Trophoblast cell (in vitro differentiated cells and primary cell): ENCODE measurements around the gene ADPGK.

ENCODE experiments used
- DNase-seq, 2 donors: peaks; one replicate each; pipeline ENCODE4 v3.0.0-alpha.2; 2016
- H2AFZ ChIP-seq: 2 replicates; pipeline ENCODE4 v1.6.1; 2013; ENCODE audit warnings: low read length, moderate library complexity, mild to moderate bottlenecking; ENCODE audit not compliant: insufficient read depth, poor library complexity
- H2AK5ac ChIP-seq: 2 replicates; pipeline ENCODE4 v1.6.1; 2013; ENCODE audit warnings: mild to moderate bottlenecking, low read length
- H2BK120ac ChIP-seq: 2 replicates; pipeline ENCODE4 v1.6.1; 2013; ENCODE audit warnings: low read length, mild to moderate bottlenecking, moderate library complexity; ENCODE audit not compliant: insufficient read depth, poor library complexity
- H2BK12ac ChIP-seq: 2 replicates; pipeline ENCODE4 v1.6.1; 2013; ENCODE audit warnings: mild to moderate bottlenecking, low read length, moderate library complexity
- H2BK5ac ChIP-seq: 2 replicates; pipeline ENCODE4 v1.6.1; 2013; ENCODE audit warnings: low read length, low read depth, moderate library complexity, mild to moderate bottlenecking; ENCODE audit not compliant: poor library complexity
- H3K14ac ChIP-seq: 2 replicates; pipeline ENCODE4 v1.6.1; 2013; ENCODE audit warnings: mild to moderate bottlenecking, low read length
- H3K18ac ChIP-seq: 2 replicates; pipeline ENCODE4 v1.6.1; 2013; ENCODE audit warnings: mild to moderate bottlenecking, low read length
- H3K23ac ChIP-seq: 2 replicates; pipeline ENCODE4 v1.6.1; 2013; ENCODE audit warnings: low read length
- H3K27ac ChIP-seq: 2 replicates; pipeline ENCODE4 v1.5.1; 2013; ENCODE audit warnings: low read depth, mild to moderate bottlenecking, inconsistent platforms, low read length, moderate library complexity
- H3K27me3 ChIP-seq: 2 replicates; pipeline ENCODE4 v1.6.1; 2013; ENCODE audit warnings: inconsistent platforms, mild to moderate bottlenecking, low read length, moderate library complexity; ENCODE audit not compliant: insufficient read depth
- H3K36me3 ChIP-seq, 2 experiments: 1 replicate in 1 of 2; 2 replicates in 1 of 2; pipeline ENCODE4 v1.6.1; 2013; ENCODE audit warnings: low read length in 2 of 2, mild to moderate bottlenecking in 2 of 2, moderate library complexity in 1 of 2; ENCODE audit not compliant: insufficient read depth in 2 of 2, control insufficient read depth in 1 of 2
- H3K4ac ChIP-seq: 2 replicates; pipeline ENCODE4 v1.6.1; 2013; ENCODE audit warnings: low read depth, mild to moderate bottlenecking, low read length, moderate library complexity
- H3K4me1 ChIP-seq, 2 experiments: 1 replicate in 1 of 2; 2 replicates in 1 of 2; pipeline ENCODE4 v1.6.1; 2013; ENCODE audit warnings: low read length in 2 of 2, mild to moderate bottlenecking in 2 of 2, moderate library complexity in 1 of 2; ENCODE audit not compliant: insufficient read depth in 2 of 2, control insufficient read depth in 1 of 2
- H3K4me2 ChIP-seq: 2 replicates; pipeline ENCODE4 v1.6.1; 2013; ENCODE audit warnings: inconsistent platforms, mild to moderate bottlenecking, low read length, moderate library complexity
- H3K4me3 ChIP-seq: 2 replicates; pipeline ENCODE4 v1.5.1; 2013; ENCODE audit warnings: mild to moderate bottlenecking, low read depth, low read length, inconsistent platforms
- H3K79me1 ChIP-seq: one replicate; pipeline ENCODE4 v1.6.1; 2013; ENCODE audit warnings: low read length
- H3K79me2 ChIP-seq: 2 replicates; pipeline ENCODE4 v1.6.1; 2013; ENCODE audit warnings: low read length, mild to moderate bottlenecking; ENCODE audit not compliant: control insufficient read depth, insufficient read depth, poor library complexity
- H3K9ac ChIP-seq: 2 replicates; pipeline ENCODE4 v1.6.1; 2013; ENCODE audit warnings: mild to moderate bottlenecking, low read length
- H3K9me3 ChIP-seq: 2 replicates; pipeline ENCODE4 v1.6.1; 2013; ENCODE audit warnings: low read depth, mild to moderate bottlenecking, control low read depth, inconsistent platforms, low read length; ENCODE audit not compliant: insufficient read depth
- H4K12ac ChIP-seq: 2 replicates; pipeline ENCODE4 v1.6.1; 2013; ENCODE audit warnings: low read depth, mild to moderate bottlenecking, low read length, moderate library complexity
- H4K8ac ChIP-seq: 2 replicates; pipeline ENCODE4 v1.6.1; 2013; ENCODE audit warnings: low read depth, mild to moderate bottlenecking, low read length, moderate library complexity
- H4K91ac ChIP-seq: one replicate; pipeline ENCODE4 v1.6.1; 2013; ENCODE audit warnings: low read depth, mild to moderate bottlenecking, low read length, moderate library complexity
- WGBS: extraction: QIAGEN DNeasy Blood & Tissue Kit; methylation state at CpG from one replicate; pipeline ENCODE4 v1.1.7; 2013; ENCODE audit warnings: missing lambda C conversion rate; ENCODE audit not compliant: insufficient read length, insufficient coverage; ENCODE audit errors: extremely low coverage; 5-methylcytosine and 5-hydroxymethylcytosine counted together

ADPGK gene

DNA sequence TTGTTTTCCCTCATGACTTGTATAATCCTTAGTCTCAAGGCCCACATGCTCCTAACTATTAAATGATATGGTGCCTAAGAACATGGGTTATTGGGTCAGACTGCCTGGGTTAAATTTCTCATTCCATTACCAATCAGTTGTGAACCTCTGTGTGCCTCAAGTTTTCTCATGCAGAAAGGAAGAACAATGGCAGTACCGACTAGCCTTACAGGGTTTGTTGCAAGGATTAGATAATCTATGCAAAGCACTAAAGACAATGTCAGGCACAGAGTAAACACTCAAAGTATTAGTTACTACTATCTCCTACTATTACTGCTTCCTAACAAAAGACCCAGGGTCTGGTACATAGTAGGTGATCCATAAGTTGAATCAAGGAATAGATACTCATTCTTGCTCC is 12.2 kb downstream of the ADPGK start:
- Histone ChIP-seq H2BK5ac (no peak overlapping the region), H3K4me2 (no peak overlapping the region), H3K4me3 (no peak overlapping the region), H2AK5ac (no peak overlapping the region), H3K14ac (no peak overlapping the region), H3K9me3 (peaks cover 2% of the 10 kb centered on the region), H2BK12ac (no peak overlapping the region), H3K18ac (no peak overlapping the region), H2AFZ (no peak overlapping the region), H4K91ac (no peak overlapping the region), H2BK120ac (no peak overlapping the region), H4K12ac (no peak overlapping the region), H3K79me1 (no peaks in the 10 kb centered on the region), H3K36me3 (peaks cover 11 to 22% of the 10 kb centered on the region in 2 experiments), H3K4me1 (no peaks in the 10 kb centered on the region), H3K27me3 (no peaks in the 10 kb centered on the region), H4K8ac (no peak overlapping the region), H3K9ac (no peak overlapping the region), H3K23ac (no peak overlapping the region), H3K79me2 (no peaks in the 10 kb centered on the region), H3K27ac (no peak overlapping the region), H3K4ac (no peak overlapping the region)
- DNase-seq, result no peak
- WGBS, result no CpG with 5 or more reads among the region's 1 CpG

- H4K12ac ChIP-seq, result no peak overlapping the region
- no peaks in the 10 kb centered on the region for H3K27me3 ChIP-seq
- H3K4me2 ChIP-seq, result no peak overlapping the region
- no peak overlapping the region for H2BK120ac ChIP-seq
- no peaks in the 10 kb centered on the region for H3K4me1 ChIP-seq
- no peak overlapping the region for H3K27ac ChIP-seq
- no peak overlapping the region for H2AK5ac ChIP-seq
- H3K9me3 ChIP-seq, result peaks cover 2% of the 10 kb centered on the region
- H2AFZ ChIP-seq, result no peak overlapping the region
- no CpG with 5 or more reads among the region's 6 CpGs for WGBS
- peaks cover 13 to 25% of the 10 kb centered on the region in 2 experiments for H3K36me3 ChIP-seq
- no peak overlapping the region for H3K18ac ChIP-seq
- no peak overlapping the region for H3K14ac ChIP-seq
- no peaks in the 10 kb centered on the region for H3K79me1 ChIP-seq
- no peak overlapping the region for H3K9ac ChIP-seq
- H3K4ac ChIP-seq, result no peak overlapping the region
- DNase-seq, result no peak
- H3K79me2 ChIP-seq, result no peaks in the 10 kb centered on the region
- H3K23ac ChIP-seq, result no peak overlapping the region
- H4K91ac ChIP-seq, result no peak overlapping the region
- H2BK12ac ChIP-seq, result no peak overlapping the region
- H4K8ac ChIP-seq, result no peak overlapping the region
- no peak overlapping the region for H3K4me3 ChIP-seq
- no peak overlapping the region for H2BK5ac ChIP-seq
These were observed 12.8 kb downstream of the ADPGK start for GRCh38 chr15:72770673-72771328.

DNA sequence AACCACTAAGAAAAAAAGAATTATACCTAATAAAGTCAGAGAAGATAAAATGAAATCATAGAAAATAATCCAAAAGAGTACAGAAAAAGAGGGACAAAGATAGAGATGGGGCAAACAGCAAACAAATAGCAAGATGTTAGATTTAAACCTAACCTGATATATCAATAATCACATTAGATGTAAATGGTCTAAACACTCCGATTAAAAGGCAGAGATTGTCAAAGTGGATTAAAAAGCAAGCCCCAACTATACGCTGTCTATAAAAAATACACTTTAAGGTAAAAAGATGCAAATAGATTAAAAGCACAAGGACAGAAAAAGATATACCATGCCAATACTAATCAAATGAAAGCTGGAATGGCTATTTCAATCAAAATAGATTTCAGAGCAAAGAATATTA is 16.8 kb downstream of the ADPGK start:
- no peak overlapping the region for H3K4ac ChIP-seq
- no peak for DNase-seq
- H4K12ac ChIP-seq, result no peak overlapping the region

DNA sequence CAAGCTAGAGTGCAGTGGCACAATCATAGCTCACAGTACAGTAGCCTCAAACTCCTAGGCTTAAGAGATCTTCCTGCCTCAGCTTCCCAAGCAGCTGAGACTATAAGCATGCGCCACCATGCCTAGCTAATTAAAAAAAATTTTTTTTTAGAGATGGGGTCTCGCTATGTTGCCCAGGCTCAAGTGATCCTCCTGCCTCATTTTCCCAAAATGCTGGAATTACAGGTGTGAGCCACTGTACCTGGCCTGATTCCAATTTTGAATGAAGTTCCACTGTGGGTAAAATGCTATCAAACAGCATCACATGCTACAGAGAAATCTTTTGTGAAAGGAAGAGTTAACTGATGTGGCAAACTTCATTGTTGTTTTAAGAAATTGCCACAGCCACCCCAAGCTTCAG is 17.5 kb downstream of the ADPGK start:
- H3K9me3 ChIP-seq, result peaks cover 2% of the 10 kb centered on the region
- no CpG with 5 or more reads among the region's 2 CpGs for WGBS
- no peak overlapping the region for H3K9ac ChIP-seq

More for the DNA sequence above, 16.8 kb downstream of the ADPGK start:
- H4K8ac ChIP-seq, result no peak overlapping the region
- no peak overlapping the region for H3K27ac ChIP-seq
- H3K23ac ChIP-seq, result no peak overlapping the region
- no peak overlapping the region for H4K91ac ChIP-seq
- H3K79me1 ChIP-seq, result no peaks in the 10 kb centered on the region
- H3K9me3 ChIP-seq, result peaks cover 2% of the 10 kb centered on the region
- no peak overlapping the region for H2BK12ac ChIP-seq
- no peak overlapping the region for H3K14ac ChIP-seq
- H3K4me1 ChIP-seq, result no peaks in the 10 kb centered on the region
- no peak overlapping the region for H3K9ac ChIP-seq
- peaks cover 6 to 14% of the 10 kb centered on the region in 2 experiments for H3K36me3 ChIP-seq
- no peak overlapping the region for H3K4me3 ChIP-seq
- no peak overlapping the region for H2AK5ac ChIP-seq
- H3K27me3 ChIP-seq, result no peaks in the 10 kb centered on the region
- no peak overlapping the region for H2BK120ac ChIP-seq
- H2AFZ ChIP-seq, result no peak overlapping the region
- H2BK5ac ChIP-seq, result no peak overlapping the region
- no peak overlapping the region for H3K18ac ChIP-seq
- no CpG with 5 or more reads among the region's 2 CpGs for WGBS
- H3K79me2 ChIP-seq, result no peaks in the 10 kb centered on the region
- H3K4me2 ChIP-seq, result no peak overlapping the region

More for the DNA sequence above, 17.5 kb downstream of the ADPGK start:
- Histone ChIP-seq H3K79me1 (no peaks in the 10 kb centered on the region), H3K27ac (no peak overlapping the region), H3K4me1 (no peaks in the 10 kb centered on the region), H4K12ac (no peak overlapping the region), H3K79me2 (no peaks in the 10 kb centered on the region), H3K4me2 (no peak overlapping the region), H3K14ac (no peak overlapping the region), H4K8ac (no peak overlapping the region), H2BK5ac (no peak overlapping the region), H3K18ac (no peak overlapping the region), H2BK12ac (no peak overlapping the region), H3K4me3 (no peak overlapping the region), H4K91ac (no peak overlapping the region), H3K36me3 (peaks cover 6 to 13% of the 10 kb centered on the region in 2 experiments), H3K27me3 (no peaks in the 10 kb centered on the region), H2AFZ (no peak overlapping the region), H2BK120ac (no peak overlapping the region), H2AK5ac (no peak overlapping the region), H3K4ac (no peak overlapping the region), H3K23ac (no peak overlapping the region)
- no peak for DNase-seq
